CD4-positive, alpha-beta T cell treated with Interleukin-10 for 1 hour (primary cell): ENCODE data around the gene NDUFS7.

Experiments
- DNase-seq: peaks from one replicate; pipeline ENCODE4 v3.0.0-alpha.2; 2020

NDUFS7 gene

DNA sequence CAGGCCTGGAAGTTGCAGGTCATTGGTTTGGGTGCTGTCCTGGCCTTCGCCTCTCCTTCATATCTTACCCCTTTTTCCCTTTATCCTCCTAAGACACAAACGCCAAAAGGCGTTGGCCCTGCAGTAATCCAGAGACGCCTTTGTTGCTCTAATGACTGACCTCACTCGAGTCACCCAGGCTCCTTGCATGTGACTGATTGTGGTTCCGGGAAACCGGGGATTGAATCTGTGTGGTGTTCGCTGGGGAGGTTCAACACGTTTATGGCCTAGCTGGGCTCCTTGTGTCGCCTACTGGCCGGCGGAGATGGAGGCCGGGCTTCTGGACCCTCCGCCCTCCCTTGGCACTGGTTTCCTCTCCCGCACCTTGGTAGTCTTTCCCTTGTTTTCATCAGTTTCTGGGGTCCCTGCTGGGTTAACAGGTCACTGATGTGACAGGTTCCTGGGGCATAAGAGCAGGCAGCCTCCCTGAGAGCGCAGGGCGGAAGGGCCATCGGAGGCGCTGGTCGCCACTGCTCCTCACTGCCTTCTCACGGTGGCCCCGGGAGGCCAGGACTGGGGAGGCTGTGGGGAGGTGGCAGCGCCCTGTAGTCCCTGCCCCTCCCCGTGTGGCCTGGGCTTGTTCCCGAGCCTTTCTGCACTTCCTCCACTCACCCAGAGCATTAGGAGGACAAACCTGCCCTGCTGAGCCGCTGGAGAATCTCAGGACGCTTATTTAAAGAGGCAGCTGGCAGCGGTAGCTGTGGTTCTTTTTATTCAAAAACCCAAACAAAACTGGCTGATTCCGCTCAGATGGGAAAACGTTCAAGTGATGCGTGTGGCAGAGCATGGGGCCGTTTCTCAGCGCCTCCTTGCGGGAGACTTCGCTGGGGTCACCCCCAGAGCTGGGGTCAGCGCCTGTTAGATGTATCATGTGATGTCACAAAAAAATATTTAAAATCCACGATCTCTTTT is 18.1 kb upstream of the NDUFS7 start:
- no peak for DNase-seq

DNA sequence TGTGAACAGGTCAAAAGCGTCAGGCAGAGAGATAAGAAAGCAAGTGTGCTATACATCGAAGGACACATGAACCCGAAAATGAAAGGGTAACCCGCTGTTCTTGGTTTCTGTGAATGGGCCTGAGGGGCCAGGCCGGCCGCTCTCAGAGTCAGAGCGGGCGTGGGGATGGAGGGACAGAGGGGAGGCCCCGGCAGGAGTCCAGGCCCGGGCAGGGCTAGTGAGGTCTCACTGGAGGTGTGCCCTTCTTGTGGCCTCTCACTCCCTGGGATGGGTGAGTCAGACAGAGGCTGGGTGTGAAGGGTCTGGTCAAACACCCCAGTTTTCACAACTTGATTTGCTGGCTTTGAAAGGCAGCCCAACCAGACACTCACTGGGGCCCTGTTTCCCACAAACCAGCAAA is 17.4 kb upstream of the NDUFS7 start:
- no peak for DNase-seq

GRCh38 chr19:1366899-1367870 is 16.5 kb upstream of the NDUFS7 start:
- DNase-seq: no peak

DNA sequence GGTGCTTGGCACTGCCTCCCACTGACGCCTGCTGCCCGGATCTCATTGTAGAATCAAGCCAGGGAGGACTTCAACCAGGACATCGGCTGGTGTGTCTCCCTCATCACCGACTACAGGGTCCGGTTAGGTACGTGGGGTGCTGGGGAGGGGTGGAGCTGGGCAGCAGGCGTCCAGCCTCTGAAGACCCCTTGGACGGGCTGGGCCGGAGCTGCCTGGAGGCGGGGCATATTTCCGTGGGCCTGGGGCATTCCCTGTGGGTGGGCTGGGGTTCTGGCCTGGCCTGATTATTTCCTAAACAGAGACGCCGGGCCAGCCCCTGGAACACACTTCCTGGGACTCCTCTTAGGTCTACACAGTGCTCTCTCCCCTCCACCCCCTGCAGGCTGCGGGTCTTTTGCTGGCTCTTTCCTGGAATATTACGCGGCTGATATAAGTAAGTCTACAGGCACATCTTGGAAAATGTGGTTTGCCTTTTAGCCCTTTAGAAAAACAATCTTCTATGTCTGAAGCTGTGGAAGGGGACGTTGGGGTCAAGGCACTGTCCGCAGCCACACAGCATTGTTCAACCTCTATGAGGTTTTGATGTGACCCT is 14.4 kb upstream of the NDUFS7 start:
- no peak for DNase-seq

- DNase-seq: no peak
Observed at GRCh38 chr19:1370579-1371361, 12.9 kb upstream of the NDUFS7 start.

DNA sequence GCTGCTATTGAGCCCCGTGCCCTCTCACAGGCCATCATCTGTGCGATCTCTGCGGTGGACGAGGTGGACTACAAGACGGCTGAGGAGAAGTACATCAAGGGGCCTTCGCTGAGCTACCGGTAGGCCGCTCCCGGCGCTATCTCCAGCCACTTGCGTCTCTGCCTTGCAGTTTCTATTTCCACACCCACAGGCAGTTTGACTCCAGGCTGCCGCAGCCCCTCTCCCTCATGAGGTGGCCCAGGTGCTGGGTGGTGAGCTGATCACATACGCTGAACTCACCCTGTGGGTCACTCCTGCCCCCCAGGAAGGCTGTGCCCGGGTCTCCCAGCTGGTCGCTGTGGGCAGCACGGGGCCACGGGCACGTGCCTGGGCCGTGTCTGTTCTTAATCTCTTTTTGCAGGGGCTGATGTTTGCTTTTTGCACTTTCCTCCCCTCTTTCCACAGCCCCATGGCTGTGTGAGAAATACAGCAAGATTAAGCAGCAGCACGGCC is 10.6 kb upstream of the NDUFS7 start:
- no peak for DNase-seq

- DNase-seq: no peak
Observed at GRCh38 chr19:1373534-1374249, 10.0 kb upstream of the NDUFS7 start.

DNA sequence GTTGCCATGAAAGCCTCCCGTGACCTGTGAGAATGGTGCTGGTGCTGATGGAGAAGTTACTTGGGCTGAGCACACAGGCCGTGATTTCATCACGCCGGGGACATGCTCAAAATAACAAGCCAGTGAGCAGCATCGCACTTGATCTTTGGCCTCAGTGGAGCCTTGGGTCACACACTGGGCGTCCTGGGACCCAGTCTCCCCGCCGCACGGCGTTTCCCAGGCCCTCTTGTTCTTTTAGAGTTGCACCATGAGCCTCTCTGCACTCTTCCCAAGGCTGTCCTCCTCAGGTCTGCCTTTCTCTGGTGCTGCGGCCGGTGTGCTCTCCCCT is 9.5 kb upstream of the NDUFS7 start:
- no peak for DNase-seq

- no peak for DNase-seq
Observed at GRCh38 chr19:1376415-1376805, 7.3 kb upstream of the NDUFS7 start.

DNA sequence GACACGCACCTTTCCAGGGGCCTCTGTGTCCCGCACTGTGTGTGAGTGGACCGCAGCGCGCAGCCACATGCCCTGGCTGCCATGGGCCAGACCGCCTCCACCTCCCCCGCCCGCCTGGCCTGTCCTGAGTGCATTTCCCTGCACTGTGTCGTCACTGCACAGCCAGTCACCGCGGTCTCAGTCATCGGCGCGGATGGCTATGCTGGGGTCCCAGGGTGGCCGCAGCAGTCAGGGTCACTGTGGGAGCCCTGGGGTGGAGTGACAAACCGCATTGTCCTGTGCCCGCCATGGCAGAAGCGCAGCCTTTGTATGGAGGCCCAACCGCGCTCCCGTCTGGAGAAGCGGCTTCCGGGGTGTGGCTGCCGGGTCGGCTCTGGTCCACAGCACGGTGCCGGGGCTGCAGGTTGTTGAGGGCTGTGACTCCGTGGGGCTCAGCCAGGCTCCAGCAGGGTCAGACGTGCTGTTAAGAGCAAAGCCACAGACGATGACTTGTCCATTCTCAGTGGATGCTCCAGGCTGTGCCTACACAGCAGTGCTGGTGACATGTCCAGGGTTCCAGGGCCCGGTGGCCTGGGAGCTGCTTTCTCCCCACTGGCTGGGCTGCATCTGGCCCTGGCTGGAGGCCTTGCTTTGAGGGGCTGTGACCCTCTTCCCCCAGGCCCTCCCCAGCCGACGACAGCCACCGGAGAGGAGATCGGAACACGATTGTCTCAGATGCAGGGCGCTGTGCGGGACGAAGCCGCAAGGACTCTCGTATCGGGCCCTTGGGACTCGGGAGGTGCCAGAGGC is 6.3 kb upstream of the NDUFS7 start:
- DNase-seq: no peak

DNA sequence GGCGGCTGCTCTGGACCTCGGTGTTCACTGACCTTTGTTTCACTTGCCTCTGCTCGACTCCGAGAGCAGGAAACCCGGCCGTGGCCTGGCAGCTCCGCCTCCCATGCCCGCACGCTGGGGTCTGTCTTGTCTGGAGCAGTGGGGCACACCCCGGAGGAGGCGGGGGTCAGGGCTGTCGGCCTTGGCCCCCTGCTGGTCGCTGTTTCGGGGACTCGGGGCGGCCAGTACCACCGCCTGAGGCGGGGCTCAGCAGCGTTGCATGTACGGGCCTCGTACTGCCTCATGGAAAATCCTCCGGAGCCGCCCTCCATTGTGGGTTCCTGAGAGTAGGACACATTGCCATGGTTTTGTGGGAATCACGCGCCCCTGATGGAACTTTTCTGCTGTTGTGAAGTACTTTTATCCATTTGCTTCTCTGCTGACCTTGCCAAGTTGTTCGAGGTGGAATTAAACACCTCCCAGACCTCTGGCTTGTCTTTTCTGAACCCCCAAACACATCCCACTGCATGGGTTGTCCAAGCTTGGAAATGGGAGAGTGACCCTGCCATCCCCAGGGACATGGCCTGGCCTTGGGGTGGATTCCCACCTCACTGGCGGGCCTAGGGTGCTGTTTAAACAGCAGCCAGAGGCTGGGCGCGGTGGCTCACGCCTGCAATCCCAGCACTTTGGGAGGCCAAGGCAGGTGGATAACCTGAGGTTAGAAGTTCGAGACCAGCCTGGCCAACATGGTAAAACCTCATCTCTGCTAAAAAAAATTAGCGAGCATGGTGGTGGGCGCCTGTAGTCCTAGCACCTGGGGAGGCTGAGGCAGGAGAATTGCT is 5.5 kb upstream of the NDUFS7 start:
- no peak for DNase-seq

DNA sequence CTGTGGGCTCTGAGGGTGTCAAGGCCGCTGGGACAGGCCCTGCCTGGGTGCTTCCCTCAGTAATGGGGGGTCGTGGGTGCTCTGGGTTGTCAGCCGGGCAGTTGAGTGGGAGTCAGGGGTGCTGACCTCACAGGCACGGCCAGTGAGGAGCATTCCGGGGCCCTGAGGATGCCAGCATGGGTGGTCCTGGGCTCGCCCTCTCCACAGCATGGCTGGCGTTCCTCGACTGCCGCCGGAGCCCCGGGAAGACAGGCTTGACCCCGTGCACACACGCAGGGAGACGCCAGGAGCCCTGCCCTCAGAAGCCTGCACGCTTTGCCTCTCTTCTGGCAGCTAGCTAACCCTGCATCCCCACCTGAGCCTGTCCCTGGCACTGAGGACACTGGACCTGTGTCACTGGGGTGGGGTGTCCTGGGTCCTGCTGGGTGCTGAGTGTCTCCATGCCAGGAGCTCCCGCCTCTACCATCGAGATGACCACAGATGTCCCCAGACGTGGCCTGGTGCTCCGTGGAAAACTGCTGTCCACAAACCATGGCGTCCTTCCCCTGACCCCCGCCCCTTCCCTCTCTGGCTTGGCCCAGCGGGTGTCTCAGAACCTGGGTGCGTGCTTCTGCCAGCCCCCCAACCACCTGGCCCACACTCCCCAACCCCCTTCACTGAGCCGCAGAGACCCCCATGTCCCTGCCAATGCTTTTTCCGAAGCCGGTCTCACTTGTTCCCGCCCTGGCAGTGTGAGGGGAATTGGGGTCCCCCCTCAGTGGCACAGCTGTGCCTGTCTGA is 4.4 kb upstream of the NDUFS7 start:
- DNase-seq: no peak

DNA sequence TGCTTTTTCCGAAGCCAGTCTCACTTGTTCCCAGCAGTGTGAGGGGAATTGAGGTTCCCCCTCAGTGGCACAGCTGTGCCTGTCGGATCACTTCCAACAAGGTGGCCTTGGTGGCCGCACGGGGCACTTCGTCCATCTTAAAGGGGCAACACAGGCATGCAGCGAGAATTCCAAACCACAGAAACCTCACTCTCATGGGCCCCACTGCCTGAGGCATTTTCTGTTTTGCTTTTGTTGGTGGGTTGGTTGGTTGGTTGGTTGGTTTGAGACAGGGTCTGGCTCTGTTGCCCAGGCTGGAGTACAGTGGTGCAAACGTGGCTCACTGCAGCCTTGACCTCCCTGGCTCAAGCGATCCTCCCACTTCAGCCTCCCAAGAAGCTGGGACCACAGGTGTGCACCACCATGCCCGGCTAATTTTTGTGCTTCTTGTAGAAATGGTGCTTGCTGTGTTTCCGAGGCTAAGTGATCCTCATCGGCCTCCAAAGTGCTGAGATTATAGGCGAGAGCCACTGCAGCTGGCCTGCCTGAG is 3.7 kb upstream of the NDUFS7 start:
- no peak for DNase-seq

DNA sequence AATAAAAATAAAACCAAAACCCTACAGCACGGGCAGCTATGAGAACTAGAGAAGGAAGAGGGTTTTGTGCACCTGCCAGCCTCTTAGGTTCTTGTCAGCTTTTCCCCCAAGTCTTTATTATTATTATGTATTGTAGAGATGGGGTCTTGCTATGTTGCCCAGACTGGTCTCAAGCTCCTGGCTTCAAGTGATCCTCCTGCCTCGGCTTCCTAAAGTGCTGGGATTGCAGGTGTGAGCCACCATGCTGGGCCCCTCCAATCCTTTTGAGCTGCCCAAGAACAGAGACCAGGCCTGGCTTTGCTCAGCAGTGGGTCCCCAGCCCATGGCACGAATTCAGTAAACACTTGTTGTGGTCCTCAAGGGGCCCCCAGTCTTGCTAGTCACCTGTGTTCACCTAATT is 1.5 kb upstream of the NDUFS7 start:
- DNase-seq: no peak

DNA sequence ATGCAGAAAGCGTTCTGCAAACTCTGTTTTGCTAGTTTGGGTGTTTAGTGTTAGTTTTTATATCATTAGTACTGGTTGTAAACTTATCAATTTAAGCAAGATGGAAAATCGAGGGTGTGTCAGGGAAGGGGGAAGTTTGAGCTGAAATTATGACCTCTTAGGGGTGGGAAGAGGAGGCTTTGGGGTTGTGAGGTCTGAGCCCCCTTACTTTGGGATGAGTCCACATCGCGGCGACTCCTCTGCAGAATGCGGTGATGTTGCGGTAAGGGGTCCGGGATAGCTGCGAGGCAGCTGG is 743 bp upstream of the NDUFS7 start:
- DNase-seq: no peak

- DNase-seq: no peak
Observed at GRCh38 chr19:1384085-1384462, 367 bp downstream of the NDUFS7 start.

DNA sequence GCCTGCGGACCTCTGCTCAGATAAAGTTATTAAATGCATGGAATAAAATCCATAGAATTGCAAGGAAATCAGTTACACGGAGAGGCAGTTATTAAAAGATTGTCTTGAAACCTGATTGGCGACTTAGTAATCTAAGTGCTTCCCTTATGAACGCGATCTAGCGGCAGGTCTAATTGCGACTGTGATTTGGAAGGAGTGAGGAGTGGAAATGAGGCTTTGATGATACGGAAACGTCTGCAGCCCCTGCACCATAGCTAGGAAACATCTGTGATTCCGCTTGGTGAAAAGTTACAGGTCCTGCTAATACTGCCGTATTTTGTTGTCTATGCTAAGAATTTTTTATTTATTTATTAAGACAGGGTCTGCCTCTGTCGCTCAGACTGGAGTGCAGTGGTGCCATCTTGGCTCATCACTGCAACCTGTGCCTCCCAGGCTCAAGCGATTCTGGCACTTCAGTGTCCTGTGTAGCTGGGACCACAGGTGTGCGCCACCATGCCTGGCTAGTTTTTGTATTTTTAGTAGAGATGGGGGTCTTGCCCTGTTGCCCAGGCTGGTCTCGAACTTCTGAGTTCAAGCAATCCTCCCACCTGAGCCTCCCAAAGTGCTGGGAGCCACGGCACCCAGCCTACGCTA is 887 bp downstream of the NDUFS7 start:
- peak; percentile 8 for DNase-seq

DNA sequence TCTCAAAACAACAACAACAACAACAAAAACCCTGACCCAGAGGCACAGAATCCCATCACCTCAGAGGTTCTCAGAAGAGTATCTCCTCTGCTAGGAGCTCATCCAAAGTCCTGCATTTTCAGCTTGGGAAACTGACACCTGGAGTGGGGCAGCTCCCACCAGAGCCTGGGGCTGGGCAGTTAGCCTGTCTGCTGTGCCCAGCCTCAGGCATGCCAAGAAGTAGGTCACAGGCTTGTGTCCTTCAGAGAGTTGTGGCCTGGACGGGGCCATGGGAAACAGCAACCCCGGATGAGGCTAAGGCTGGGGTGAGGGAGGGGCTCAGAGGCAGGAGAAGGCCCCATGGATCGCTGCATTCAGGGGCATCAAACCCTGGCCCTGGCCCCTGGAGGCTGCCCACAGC is 2.1 kb downstream of the NDUFS7 start:
- no peak for DNase-seq
